Kidney (tissue), 14 donors: Measurements from ENCODE around the gene ARL8A. TPM values are rescaled to one million over a fixed set of nuclear protein-coding genes. Genes with fewer than 3 reads are reported as not detected.
A peak's percentile ranks its signal among the peaks of the same experiment; 100 is the strongest.
"Not testable (repeated sequence)": the region's sequence is repeated elsewhere in the genome, so short reads cannot be mapped to it uniquely, and the experiment has no call there.

Experiments used
- DNase-seq, 5 donors: peaks; one replicate each; pipeline ENCODE4 v3.0.0-alpha.2; 2013 to 2020
- FAIRE-seq: peaks from 2 replicates; lab custom pipeline; 2012; peaks lifted over from hg19 to GRCh38; lab: Jason Lieb, UNC
- H3K27ac ChIP-seq, 2 donors: one replicate each; pipeline ENCODE4 v1.7.0; 2013; ENCODE audit warnings: low read depth in 2 of 2, low read length in 2 of 2, inconsistent platforms in 1 of 2
- H3K27me3 ChIP-seq: one replicate; pipeline ENCODE4 v1.7.1; 2013; ENCODE audit warnings: low read length, inconsistent platforms; ENCODE audit not compliant: control insufficient read depth, insufficient read depth
- H3K36me3 ChIP-seq, 3 donors: one replicate each; pipeline versions ENCODE4 v1.7.0 to v1.7.1; 2013; ENCODE audit warnings: low read length in 3 of 3, control low read depth in 1 of 3, inconsistent platforms in 1 of 3; ENCODE audit not compliant: insufficient read depth in 3 of 3, control insufficient read depth in 2 of 3
- H3K4me1 ChIP-seq, 3 donors: one replicate each; pipeline versions ENCODE4 v1.7.0 to v1.7.1; 2013; ENCODE audit warnings: low read length in 3 of 3, inconsistent platforms in 1 of 3, low read depth in 1 of 3; ENCODE audit not compliant: control insufficient read depth in 2 of 3, insufficient read depth in 2 of 3
- H3K4me3 ChIP-seq, 3 donors: one replicate each; pipeline versions ENCODE4 v1.7.0 to v1.8.1; 2013; ENCODE audit warnings: low read length in 3 of 3, control low read depth in 1 of 3, inconsistent platforms in 1 of 3
- H3K9ac ChIP-seq, 3 donors: one replicate each; pipeline versions ENCODE4 v1.7.0 to v1.7.1; 2013; ENCODE audit warnings: low read length in 3 of 3, control low read depth in 1 of 3, inconsistent platforms in 1 of 3
- H3K9me3 ChIP-seq, 3 donors: one replicate each; pipeline versions ENCODE4 v1.7.0 to v1.7.1; 2013; ENCODE audit warnings: low read length in 3 of 3, control low read depth in 1 of 3, inconsistent platforms in 1 of 3; ENCODE audit not compliant: control insufficient read depth in 2 of 3, insufficient read depth in 1 of 3
- intact Hi-C: fragments of 100-400 bp; cut with DNase I; formaldehyde crosslinking; loops from one replicate; pipeline ENCODE4 v1.11.1; 2022
- polyA plus RNA-seq: library from polyadenylated mRNA; stranded (reverse); fragments of 350-450 nt; fragmentation: Illumina TruSeq; extraction: RNeasy Lipid Tissue Mini Kit (QIAGEN cat#74804); gene quantifications from one replicate; pipeline ENCODE4 v1.2.3, GENCODE V29; 2014; ENCODE audit warnings: low read depth, low replicate concordance; ENCODE audit not compliant: insufficient read depth
- total RNA-seq: library from RNA; stranded (reverse); fragmentation: NEBNext Ultra II Directional; extraction: Animal tissue kit (Norgen Biotek cat#: 25700); gene quantifications from one replicate; pipeline ENCODE4 v1.2.1, GENCODE V29; 2021
- TF ChIP-seq, protein P1 (sequence below): IDR thresholded peaks from 3 replicates; pipeline ENCODE4 v1.5.1; 2012; ENCODE audit warnings: mild to moderate bottlenecking, moderate library complexity, borderline replicate concordance; ENCODE audit not compliant: insufficient read depth; ENCODE audit errors: extremely low read depth
- donor health status: control.
- donor health status: control.
- donor health status: control.
- donor health status: control.
- donor health status: control.
- donor health status: DM: yes; HTN: yes; CAD: no.
- donor health status: Normal renal cell carcinoma (clear cell type).

ARL8A gene
- total and polyA plus RNA-seq, 2 donors from 2014 or later = 60.8 to 72.2 TPM

DNA sequence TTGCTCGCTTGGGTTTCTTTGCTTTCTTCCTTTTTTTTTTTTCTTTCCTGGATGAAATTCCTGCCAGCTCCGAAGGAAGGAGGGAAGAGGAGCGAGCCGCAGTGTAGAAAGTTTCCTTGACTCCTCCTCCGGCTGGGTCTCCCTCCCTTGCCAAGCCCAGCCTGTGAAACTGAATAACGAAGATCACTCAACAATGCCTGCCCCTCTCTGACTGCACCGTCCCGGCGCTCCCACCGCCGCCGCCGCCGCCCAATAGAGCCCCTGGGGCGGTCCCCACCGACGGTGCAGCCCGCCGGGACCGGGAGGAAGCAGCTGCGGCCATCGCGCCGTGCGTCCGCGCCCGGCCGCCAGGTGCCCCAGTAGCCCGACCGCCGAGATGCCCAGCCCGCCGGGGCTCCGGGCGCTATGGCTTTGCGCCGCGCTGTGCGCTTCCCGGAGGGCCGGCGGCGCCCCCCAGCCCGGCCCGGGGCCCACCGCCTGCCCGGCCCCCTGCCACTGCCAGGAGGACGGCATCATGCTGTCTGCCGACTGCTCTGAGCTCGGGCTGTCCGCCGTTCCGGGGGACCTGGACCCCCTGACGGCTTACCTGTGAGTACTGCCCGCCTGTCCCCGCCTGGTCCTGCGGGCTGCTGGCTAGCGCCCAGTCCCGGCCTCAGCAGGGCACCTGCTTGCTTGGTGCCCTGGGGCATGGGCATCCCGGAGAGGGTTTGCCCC, 49.2 kb upstream of the ARL8A start, which contains the start of gene LGR6:
TSS of gene LGR6 (plus strand) at position 186 of the 714 bp plus-strand sequence. CDS start at position 377, 191 bp downstream.
- H3K4me1 ChIP-seq = peaks cover 0 to 3% (median 0%) of the 10 kb centered on the region in 3 donors
- H3K4me3 ChIP-seq = peak within 1 kb of the TSS in 1 of 3 donors; percentile 16
- no peaks in the 10 kb centered on the region for H3K9me3 ChIP-seq
- TF ChIP-seq, protein P1, sequence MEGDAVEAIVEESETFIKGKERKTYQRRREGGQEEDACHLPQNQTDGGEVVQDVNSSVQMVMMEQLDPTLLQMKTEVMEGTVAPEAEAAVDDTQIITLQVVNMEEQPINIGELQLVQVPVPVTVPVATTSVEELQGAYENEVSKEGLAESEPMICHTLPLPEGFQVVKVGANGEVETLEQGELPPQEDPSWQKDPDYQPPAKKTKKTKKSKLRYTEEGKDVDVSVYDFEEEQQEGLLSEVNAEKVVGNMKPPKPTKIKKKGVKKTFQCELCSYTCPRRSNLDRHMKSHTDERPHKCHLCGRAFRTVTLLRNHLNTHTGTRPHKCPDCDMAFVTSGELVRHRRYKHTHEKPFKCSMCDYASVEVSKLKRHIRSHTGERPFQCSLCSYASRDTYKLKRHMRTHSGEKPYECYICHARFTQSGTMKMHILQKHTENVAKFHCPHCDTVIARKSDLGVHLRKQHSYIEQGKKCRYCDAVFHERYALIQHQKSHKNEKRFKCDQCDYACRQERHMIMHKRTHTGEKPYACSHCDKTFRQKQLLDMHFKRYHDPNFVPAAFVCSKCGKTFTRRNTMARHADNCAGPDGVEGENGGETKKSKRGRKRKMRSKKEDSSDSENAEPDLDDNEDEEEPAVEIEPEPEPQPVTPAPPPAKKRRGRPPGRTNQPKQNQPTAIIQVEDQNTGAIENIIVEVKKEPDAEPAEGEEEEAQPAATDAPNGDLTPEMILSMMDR = no peak
- peaks cover 4% of the 10 kb centered on the region for H3K27me3 ChIP-seq
- FAIRE-seq (no peak), DNase-seq (peak in 3 of 5 donors; percentile 38 to 72 (median 61))
- H3K36me3 ChIP-seq = no peaks in the 10 kb centered on the region
- no peak within 1 kb of the TSS for H3K27ac ChIP-seq
- no peak within 1 kb of the TSS for H3K9ac ChIP-seq
- intact Hi-C loops = no loop called here

DNA sequence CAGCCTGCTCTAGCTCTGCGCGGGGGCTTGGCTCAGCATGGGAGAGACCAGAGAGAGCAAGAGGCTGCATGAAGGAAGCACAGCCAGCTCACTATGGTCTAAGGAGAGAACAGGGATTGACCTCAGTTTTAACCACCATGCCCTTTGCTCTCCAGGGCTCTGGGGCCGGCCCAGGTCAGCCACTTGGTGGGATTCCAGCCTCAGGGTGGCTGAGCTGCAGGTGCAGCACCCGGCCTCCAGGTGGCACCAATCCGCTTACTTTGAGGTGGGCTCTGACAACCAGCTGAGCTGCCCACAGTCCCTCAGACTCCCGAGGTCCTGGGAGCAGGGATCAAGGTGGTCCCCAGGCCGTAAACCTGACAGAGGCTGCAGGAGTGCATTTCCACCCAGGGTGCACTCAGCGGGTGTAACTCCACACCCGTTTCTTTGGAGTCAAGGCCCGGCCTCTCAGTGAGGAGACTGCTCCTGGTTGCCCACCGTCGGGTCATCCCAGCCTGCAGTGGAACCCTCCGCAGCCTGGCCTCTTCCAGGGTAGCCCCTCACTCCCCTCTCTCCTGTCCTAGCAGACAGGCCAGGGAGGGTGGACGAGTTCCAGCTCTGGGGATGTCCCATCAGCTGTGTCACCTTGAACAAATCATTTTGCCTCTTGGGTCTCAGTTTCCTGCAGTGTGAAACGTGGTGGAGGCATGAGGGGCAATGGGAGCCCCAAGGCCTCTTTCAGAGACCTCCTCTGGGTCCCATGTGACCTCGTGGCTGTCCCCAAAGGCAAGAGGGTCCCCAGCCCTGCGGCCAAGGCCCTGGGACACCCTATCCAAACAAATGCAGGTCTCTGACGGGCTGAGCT, 48.5 kb upstream of the ARL8A start:
- H3K36me3 ChIP-seq = no peaks in the 10 kb centered on the region
- TF ChIP-seq, protein P1 = peak; percentile 67
- no peak overlapping the region for H3K9ac ChIP-seq
- H3K27ac ChIP-seq = no peak overlapping the region
- peak; percentile 65 to 85 (median 77) for DNase-seq
- no peaks in the 10 kb centered on the region for H3K9me3 ChIP-seq
- peaks cover 0 to 3% (median 0%) of the 10 kb centered on the region in 3 donors for H3K4me1 ChIP-seq
- intact Hi-C loops = no loop called here
- no peak for FAIRE-seq
- H3K4me3 ChIP-seq = no peak overlapping the region
- H3K27me3 ChIP-seq = peaks cover 4% of the 10 kb centered on the region

DNA sequence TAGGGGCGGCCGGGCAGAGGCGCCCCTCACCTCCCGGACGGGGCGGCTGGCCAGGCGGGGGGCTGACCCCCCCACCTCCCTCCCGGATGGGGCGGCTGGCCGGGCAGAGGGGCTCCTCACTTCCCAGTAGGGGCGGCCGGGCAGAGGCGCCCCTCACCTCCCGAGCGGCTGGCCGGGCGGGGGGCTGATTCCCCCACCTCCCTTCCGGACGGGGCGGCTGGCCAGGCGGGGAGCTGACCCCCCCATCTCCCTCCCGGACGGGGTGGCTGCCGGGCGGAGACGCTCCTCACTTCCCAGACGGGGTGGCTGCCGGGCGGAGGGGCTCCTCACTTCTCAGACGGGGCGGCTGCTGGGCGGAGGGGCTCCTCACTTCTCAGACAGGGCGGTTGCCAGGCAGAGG, 46.9 kb upstream of the ARL8A start:
- FAIRE-seq, DNase-seq: not testable (repeated sequence)

More for the DNA sequence above, 46.9 kb upstream of the ARL8A start:
- intact Hi-C loops, H3K36me3 ChIP-seq, H3K4me1 ChIP-seq, H3K4me3 ChIP-seq, H3K9ac ChIP-seq, H3K27me3 ChIP-seq, H3K27ac ChIP-seq, H3K9me3 ChIP-seq: not testable (repeated sequence)
